Eye (tissue), 1 donor: ENCODE measurements around the gene NRAS.
"Not testable (repeated sequence)": the region's sequence is repeated elsewhere in the genome, so short reads cannot be mapped to it uniquely, and the experiment has no call there.

Experiments
- DNase-seq: peaks from one replicate; pipeline ENCODE4 v3.0.0-alpha.2; 2015

The NRAS gene

DNA sequence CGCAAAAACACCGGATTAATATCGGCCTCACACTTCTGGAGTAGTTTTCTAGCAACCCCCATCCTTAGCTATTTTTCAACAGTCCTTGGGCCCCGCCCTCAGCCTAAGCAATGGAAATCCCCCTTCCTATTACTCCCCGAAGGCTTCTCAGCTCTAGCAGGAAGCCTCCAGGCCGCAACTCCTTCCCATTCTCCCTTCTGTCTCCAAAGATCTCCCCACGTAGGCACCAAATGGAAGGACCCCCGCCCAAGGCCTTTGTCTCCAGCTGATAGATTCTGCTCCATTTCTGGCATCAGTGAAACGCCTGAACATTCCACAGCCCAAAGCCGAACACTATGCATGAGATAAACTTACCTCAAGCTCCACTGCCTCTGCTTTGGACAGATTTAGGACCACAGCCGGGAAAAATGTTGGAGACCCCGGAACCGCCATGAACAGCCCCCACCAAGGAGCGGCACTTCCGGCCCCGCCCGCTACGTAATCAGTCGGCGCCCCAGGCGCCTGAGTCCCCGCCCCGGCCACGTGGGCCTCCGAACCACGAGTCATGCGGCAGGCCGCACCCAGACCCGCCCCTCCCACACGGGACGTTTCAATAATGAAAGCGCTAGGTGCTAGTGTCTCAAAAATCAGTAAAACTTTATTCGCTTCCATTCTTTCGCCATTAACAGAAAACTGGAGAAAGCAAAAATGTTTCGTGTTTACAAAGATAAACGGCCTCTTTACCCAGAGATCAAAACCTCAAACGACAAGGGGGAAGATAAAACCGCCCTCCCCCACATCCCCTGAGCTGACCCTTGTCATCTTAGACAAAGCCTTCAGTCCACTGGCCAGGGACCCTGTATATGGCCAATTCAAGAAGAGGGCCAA, at the start of gene NRAS:
TSS of gene NRAS (minus strand) at position 468 of the 867 bp plus-strand sequence. CDS start 611 bp downstream, outside the sequence.
- DNase-seq = peak; percentile 98

- no peak for DNase-seq
Observed at GRCh38 chr1:114764689-114765088, 48.1 kb upstream of the NRAS start.

DNA sequence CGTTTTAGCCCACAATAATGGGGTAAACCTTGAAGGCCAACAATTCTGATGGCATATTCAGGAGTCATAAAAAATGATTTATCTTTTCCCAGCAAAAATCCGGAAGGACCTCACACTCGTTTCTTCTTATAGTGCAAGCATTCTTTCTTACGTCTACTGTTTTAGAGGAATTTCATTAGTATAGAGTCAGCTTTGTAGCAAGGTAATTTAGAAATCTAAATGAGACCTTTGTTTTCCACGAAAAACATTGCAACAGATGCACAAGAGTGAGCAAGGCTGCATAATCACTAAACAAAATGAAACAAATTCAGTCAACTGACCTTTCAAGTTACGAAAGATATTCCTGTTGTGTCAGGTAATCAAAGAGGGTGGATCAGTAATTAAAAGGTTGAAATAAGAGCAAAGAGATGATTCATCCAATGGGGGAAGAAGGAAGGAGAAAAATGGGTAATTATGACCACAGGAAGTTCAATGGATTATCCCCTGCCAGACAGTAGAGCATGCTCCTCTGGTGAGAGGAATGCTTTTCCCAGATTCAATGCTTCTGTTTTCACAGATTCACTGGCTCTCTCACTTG, 41.8 kb upstream of the NRAS start:
- no peak for DNase-seq

GRCh38 chr1:114757455-114758255, 41.1 kb upstream of the NRAS start, which contains the start of gene CSDE1:
CSDE1 (minus strand) TSS chr1:114757984; CDS start chr1:114739890, 18,094 bp downstream.
- DNase-seq = peak; percentile 100

- DNase-seq = no peak
Observed at GRCh38 chr1:114756949-114757454, 40.4 kb upstream of the NRAS start.

GRCh38 chr1:114756009-114756892, 39.7 kb upstream of the NRAS start:
- no peak for DNase-seq

GRCh38 chr1:114755006-114755931, 38.7 kb upstream of the NRAS start:
- DNase-seq = no peak

DNA sequence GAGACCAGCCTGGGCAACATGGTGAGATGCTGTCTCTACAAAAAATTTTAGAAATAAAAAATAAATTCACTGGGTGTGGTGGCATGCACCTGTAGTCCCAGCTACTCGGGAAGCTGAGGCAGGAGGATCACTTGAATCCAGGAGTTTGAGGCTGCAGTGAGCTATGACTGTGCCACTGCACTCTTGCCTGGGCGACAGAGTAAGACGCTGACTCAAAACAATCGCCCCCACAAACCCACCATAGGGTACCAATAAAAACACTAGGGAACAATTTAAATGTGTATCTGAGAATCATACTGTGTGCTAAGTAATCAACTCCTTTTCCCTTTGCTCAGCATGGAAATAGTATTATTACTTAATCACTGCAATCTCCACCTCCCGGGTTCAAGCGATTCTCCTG, 37.1 kb upstream of the NRAS start:
- DNase-seq = not testable (repeated sequence)

GRCh38 chr1:114753143-114753542, 36.6 kb upstream of the NRAS start:
- no peak for DNase-seq

DNA sequence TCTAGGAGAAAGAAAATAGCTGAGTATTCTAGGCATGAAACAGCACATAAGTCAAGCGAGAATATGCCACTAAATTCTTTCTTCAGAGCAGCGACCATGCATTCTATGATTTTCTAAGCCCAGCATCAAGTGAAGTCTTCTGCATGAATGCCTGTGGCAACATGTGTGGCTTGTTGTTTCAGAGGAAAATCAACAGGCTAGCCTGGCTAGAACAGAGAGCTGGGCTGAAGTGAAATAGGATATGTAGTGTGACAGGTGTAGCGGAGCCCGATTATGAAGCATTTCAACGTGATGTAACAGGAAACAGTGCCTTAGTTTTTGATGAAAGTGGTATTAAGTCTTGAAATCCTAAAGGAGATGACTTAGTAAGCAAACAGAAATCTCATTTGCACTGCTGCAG, 34.2 kb upstream of the NRAS start:
- DNase-seq = peak; percentile 55

- no peak for DNase-seq
Observed at GRCh38 chr1:114749835-114750234, 33.3 kb upstream of the NRAS start.

- DNase-seq = no peak
Observed at GRCh38 chr1:114746450-114747121, 30.0 kb upstream of the NRAS start.

DNA sequence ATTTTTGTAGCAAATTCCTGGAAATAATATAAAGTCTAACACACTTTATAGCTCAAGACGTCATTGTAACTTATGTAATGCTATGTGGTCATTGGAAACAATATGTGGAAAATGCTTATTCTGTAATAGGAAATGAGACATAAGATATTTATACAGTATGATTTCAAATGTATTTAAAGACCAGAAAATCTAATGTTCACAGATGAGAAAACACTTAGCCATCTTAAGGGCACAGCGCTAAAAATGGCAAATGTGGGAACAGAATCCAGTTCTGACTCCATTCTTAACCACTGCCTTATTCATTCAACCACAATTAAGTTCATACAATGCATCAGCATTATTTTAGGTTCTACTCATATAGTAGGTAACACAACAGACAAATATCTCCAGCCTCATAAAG, 28.7 kb upstream of the NRAS start:
- no peak for DNase-seq

DNA sequence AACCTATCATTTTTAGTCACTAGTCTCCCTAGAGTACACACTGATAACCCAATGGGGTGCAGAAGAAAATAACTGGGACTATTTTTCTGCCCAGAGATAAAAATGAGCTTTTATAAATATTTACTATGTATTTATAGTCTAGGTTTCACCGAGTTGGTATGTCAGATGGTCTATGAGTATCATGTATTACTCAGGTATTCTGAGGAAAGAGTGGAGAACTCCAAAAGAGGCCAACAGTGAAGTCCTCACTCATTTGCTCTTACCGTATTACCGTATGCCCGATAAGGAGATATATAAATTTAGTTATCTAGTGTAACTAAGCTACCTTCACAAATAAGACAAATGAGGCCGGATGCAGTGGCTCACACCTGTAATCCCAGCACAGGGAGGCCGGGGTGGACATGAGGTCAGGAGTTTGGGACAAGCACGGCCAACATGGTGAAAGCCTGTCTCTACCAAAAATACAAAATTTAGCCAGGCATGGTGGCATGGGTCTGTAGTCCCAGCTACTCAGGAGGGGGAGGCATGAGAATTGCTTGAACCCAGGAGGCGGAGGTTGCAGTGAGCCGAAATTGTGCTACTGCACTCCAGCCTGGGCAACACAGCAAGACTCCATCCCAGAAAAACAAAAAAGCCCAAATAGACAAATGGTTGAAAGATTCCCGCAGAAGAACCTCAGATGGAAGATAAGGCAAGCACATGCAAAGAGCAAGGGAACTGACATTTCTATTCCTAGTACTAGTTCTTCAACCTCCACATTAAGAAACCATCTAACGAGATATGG, 25.6 kb upstream of the NRAS start:
- DNase-seq = no peak

DNA sequence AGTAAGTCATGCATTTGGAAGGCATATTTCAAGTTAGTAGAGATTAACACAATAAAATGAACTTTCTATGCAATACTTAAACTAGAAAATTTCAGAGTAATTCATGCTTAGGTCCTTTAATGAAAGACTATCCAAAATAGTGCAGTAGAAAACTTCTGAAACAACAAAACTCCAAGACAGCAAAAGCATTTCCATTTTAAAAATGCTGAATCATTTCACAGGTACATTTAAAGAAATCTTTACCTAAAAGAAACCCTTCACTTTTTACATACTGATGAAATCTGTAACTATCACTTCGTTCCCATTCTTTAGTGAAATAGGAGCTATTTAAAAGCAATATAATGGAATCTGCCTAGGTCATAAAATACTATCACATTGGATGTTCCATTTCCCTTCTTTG, 23.8 kb upstream of the NRAS start:
- no peak for DNase-seq

GRCh38 chr1:114737314-114737849, 20.8 kb upstream of the NRAS start:
- no peak for DNase-seq

DNA sequence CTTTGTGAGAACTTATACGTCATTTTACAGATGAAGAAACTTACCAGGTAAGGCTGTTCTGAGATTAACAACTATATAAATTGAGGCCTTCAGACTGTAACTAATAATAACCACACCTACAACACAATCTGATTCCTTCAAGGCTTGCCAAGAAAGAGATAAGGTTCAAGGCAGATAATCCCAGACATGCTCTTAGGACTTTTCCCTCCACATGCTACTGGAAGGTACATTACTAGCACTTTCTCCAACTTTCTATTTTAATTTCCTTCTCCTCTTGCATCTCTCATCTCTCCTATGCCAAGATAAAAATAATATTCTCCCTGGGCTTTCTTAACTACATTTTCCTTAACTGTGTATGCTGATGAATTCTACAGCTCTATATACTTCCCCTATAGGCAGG, 18.9 kb upstream of the NRAS start:
- no peak for DNase-seq

- no peak for DNase-seq
Observed at GRCh38 chr1:114729782-114730181, 13.2 kb upstream of the NRAS start.

DNA sequence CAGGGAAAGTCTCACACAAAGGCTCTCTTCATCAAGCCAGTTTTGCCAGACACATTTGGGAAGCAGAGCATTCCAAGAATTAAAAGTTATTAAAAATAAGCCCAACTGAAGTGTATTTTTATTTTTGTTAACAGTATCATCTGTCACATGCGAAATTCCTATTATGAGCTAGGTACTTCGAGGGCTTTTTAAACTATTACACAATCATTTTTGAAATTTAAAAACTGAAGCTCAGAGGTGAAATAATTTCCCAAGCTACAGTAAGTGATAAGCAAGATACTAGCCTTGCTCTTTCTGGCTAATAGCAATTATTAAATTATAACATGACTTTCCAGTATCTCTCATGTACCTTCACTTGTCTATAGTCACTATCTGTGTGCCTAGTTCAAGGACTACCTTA, 12.0 kb upstream of the NRAS start:
- no peak for DNase-seq
